AML-193 (cell line): ENCODE measurements around the gene MEGF11.
"Not testable (repeated sequence)": the region's sequence is repeated elsewhere in the genome, so short reads cannot be mapped to it uniquely, and the experiment has no call there.

ENCODE experiments used
- DNase-seq, 2 experiments: peaks; one replicate each; lab custom pipeline; 2025; lab: John Stamatoyannopoulos, UW

Gene MEGF11

GRCh38 chr15:66001717-66002426, 251.7 kb downstream of the MEGF11 start:
- no peak for DNase-seq

- DNase-seq: no peak
Observed at GRCh38 chr15:66001042-66001441, 252.5 kb downstream of the MEGF11 start.

- DNase-seq: no peak
Observed at GRCh38 chr15:65998486-65998885, 255.1 kb downstream of the MEGF11 start.

GRCh38 chr15:65996901-65997300, 256.6 kb downstream of the MEGF11 start:
- DNase-seq: no peak

DNA sequence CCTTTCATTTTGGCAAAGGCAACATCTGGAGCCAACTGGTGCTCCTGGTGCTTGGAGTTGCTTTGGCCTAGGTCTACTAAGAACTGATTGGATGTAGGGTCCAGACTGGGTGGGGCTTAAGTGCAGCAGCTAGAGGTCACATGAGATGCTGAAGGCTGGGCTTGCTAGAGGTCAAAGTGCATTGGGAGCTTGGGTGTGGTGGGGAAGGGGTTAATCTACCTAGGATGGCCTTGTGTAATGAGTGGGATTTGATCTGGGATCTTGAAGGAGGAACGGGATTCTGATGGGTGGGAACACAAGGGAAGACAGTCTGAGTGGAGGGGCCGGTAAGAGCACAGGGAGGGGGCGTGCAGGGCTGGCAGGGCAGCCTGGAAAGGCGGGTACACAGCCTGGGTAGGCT, 258.7 kb downstream of the MEGF11 start:
- no peak for DNase-seq

DNA sequence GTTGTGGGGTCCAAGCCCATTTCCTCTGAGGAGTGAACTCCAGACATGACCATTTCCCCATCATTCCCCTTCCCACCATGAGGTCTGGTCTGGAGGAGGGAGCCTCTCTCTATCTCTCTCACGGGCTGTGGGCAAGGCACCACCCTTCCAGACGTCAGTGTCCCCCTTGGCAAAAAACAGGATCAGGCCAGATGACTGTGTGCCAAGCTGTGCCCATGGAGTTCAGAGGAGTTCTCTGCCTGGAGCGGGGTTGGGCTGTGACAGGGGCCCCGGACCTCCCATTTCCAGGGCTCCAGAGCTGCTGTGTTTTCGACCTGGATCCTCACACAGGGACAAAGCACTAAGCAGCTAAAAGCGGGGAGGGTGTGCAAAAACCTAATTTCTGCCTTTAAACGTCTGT, 259.8 kb downstream of the MEGF11 start:
- no peak for DNase-seq

DNA sequence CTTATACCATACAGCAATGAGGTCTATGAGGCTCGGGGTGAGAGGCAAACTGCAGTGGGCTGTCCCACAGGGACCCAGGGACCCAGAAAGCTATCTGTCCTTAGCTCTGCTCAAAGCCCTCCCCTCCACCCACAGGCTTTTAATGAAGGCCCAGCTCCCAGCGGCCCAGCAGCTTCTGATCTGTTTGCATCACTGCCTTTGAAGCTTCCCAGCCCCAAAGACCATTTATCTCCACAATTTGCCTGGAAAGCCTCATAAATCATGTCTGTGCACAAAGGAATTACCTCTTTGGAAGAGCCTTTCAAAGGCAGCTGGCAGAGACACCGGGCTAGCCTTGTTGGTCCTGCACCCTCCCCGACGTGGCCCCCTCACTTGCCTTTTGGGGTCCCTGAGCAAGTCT, 260.3 kb downstream of the MEGF11 start:
- DNase-seq: no peak

DNA sequence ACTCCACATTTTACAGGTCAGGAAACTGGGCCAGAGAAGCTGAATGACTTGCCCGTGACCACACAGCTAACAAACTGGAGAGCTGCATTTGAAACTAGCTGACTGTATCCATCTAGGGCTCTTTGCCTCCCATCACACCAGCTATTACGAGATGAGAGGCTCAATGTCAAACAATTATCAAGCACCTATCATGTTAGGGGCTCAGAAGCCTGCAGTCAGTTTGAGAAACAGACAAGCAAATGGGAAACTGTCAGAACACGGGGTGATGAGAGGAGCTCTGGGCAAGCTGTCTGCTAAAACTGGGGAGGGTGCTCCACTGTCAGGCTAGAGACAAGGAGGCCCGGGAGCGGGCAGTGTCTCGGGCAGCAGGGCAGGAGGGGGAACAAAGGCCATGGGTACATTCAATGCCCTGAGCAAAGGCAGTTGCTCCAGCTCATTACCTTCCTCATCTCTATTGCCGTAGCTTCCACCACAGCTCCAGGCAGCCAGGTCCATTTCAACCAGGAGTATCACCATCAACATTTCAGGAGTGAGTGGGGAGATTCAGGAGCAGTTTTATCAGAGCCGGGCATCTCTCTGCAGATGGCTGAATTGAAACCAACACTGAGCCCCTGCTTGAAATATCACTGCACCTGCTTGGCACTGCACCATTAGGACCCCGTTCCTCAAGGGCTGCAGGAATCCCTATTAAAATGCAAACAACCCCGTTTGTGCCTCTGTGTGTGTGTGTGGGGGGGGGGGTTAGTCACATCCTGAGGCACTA, 261.6 kb downstream of the MEGF11 start:
- no peak for DNase-seq

- no peak for DNase-seq
Observed at GRCh38 chr15:65990298-65990981, 263.1 kb downstream of the MEGF11 start.

DNA sequence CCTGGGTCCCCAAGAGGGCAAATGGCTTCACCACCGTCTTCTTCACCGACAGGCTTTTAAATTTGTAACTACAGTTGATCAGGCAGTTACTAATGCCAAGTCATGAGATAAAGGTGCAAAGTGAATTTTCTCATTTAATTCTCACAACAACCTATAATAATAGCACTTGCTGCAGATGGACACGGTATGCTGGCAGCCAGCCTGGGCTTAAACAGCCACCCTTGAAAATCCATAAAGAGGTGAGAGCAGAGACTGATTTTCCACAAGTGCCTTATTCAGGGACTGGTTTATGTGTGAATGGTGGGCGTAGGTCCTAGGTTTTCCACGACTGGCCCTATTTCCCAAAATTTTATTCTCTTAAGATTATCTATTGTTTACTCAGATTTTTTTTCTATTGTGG, 266.4 kb downstream of the MEGF11 start:
- no peak for DNase-seq

DNA sequence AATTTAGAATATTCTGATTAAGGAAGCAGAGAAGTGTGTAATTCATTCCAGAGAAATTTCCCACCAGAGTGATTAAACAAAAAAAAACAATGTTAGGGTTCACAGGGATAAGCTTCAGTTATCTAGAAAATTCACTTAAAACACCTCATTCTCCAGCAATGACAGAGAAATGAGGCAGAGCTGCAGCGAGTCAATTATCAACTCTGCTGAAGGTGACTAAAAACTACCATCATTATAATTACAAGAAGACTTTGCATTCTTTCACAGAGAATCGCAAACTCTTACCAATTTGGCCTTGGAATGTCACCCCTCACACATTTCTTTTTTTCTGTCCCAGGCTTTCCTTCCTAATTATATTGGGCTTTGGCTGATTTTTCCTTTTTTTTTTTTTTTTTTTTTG, 267.1 kb downstream of the MEGF11 start:
- no peak for DNase-seq

GRCh38 chr15:65985387-65985786, 268.2 kb downstream of the MEGF11 start:
- no peak for DNase-seq

DNA sequence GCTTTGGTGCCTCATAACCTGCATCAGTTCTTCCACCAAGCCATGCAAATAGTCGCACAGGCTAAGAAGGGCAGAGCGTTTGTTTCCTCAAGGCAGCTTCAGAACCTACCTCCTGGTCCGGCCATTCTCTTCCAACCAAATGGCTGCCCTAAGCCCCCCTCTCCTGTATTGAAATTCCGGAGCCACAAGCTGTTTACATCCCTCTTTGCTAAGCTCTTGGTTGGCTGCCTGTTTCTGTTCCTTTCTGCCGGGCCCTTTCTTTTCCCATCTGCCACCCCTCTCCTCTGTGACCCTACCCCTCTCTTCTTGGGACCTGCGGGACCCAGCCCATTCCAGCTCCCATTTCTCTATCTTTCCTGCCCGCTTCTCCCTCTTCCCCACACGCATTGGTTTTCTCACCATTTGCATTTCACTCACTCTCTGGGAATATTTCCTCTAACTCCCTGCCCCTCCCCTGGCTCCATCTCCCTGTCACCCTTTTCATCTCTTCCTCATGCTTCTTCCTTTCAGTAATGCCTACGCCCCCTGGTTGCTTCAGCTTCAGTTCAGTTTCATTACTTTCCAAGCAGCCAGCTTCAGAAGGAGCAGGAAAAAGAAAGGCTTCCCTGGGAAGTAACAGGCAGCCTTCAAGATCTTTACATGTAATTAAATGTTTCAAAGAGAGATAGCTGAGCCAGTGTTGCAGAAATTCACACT, 270.8 kb downstream of the MEGF11 start:
- no peak for DNase-seq

DNA sequence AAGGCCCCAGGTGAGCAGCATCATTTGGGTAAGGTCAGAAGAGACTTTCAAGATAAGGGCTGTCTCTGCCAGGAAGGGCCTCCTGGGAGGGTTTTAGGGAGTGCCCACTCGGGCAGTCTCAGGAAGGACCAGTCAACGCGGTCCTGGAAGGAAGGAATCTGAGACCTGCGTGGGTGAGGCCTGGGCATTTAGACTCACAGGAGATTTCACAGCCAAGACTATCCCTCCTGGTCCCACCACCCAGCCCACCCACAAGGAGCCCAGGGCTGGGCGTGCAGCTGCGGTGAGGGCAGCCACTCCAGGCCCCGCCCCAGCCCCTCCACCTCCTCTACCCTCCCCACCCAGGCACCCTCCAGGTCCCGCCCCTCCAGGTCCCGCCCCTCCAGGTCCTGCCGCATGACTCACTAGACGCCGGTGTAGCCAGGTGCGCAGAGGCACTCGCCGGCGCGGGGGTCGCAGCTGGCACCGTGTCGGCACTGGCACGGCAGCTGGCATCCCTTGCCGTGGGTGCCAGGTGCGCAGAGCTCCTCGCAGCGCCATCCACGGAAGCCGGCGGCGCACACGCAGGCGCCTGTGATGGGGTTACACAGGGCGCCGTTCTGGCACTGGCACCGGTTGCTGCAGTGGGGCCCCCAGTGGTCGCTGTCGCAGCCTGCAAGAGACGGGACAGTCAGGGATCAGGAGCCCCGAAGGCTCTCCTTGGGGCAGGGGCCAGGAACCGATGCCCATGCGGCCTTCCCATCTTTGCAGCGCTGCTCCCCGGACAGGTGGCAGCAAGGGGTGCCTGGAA, 271.5 kb downstream of the MEGF11 start:
- DNase-seq: no peak

- peak; percentile 32 to 41 for DNase-seq
Observed at GRCh38 chr15:65980824-65981456, 272.6 kb downstream of the MEGF11 start.

- no peak for DNase-seq
Observed at GRCh38 chr15:65979837-65980236, 273.7 kb downstream of the MEGF11 start.

GRCh38 chr15:65979316-65979715, 274.2 kb downstream of the MEGF11 start:
- no peak for DNase-seq

DNA sequence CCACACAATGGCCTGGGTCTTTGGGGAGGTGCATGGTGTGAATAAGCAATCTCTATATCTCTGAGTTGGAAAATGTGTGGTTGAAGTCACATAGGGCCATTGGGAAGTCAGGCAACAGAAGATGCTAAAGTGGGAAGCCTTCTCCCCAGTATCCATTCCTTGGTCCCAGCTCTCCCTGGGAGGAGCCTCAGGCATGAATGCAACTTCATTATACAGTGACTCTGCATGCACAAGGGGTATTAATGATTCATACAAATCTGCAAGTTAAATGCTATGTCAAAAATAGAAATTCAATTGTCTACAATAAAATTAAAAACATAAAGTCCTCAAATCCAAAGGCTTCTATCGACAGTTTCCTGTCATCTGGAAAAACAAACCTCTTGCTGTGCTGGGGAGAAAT, 275.4 kb downstream of the MEGF11 start:
- DNase-seq: no peak

GRCh38 chr15:65976196-65976595, 277.4 kb downstream of the MEGF11 start:
- DNase-seq: not testable (repeated sequence)

DNA sequence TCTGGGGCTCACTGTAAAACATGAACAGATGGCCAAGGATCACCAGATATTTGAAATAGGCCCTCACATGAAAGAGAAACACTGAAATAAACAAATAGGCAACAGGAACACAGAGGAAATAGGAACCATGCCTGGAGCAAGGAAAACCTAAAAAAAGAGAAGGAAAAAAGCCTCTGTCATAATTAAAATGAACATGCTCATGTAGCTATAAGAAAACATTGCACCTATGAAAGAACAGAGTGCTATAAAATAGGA, 281.9 kb downstream of the MEGF11 start:
- no peak for DNase-seq

DNA sequence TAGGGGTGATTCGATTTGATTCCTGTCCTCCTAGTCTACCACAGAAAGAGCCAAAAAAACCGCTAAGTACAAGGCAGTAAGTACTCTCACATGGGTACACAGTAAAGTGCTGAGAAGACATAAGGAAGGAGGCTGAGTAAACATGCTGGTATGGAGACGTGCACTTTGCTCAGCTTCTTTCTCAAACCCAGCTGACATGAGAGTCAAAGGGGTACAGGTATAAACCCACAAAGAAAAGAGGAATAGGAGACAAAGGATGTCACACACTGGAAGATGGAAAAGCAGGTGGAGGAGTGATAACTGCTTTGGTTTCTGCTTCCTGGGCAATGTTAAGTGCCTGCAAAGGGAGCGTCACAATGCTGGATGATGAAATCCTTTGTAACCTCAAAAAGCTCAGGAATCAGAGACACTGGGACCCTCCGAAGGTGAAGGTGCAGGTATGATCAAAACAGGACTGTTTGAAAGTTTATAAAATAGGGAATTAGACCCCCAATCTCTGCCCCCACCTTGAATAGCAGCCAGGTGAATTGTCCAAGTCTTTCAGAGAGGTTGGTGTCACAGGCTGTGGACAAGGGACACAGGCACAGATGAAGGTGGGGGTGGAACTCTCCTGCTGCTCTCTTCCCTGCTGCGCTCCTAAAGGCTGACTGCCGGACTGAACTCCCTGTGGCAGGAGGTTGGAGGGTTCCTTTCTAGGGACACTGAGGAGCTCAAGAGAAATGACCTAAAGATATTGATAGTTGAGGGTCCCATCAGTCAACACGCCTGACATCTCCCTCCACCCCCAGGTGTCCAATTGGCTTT, 282.4 kb downstream of the MEGF11 start:
- no peak for DNase-seq
